Upper lobe of right lung (tissue), 1 donor: ENCODE data around the gene CEP104. TPM values are rescaled to one million over a fixed set of nuclear protein-coding genes. Genes with fewer than 3 reads are reported as not detected.

Experiments used
- ATAC-seq: fragments of 200-7000 bp; cut with Tn5 transposase; one replicate; pipeline ENCODE4 v1.9.1; 2020; ENCODE audit warnings: mild to moderate bottlenecking, moderate library complexity
- DNase-seq: peaks from one replicate; pipeline ENCODE4 v3.0.0-alpha.2; 2020
- H3K27ac ChIP-seq: fragments of 200-600 bp; one replicate; pipeline ENCODE4 v1.8.0; 2022
- H3K27me3 ChIP-seq: fragments of 200-600 bp; one replicate; pipeline ENCODE4 v1.8.0; 2022; ENCODE audit warnings: mild to moderate bottlenecking
- H3K36me3 ChIP-seq: fragments of 200-600 bp; one replicate; pipeline ENCODE4 v1.8.0; 2022
- H3K4me1 ChIP-seq: fragments of 200-600 bp; one replicate; pipeline ENCODE4 v1.8.0; 2022
- H3K4me3 ChIP-seq: fragments of 200-600 bp; one replicate; pipeline ENCODE4 v1.8.0; 2022; ENCODE audit warnings: mild to moderate bottlenecking
- H3K9me3 ChIP-seq: fragments of 200-600 bp; one replicate; pipeline ENCODE4 v1.8.0; 2022
- CTCF ChIP-seq: fragments of 200-600 bp; IDR thresholded peaks from one replicate; pipeline ENCODE4 v1.8.0; 2022; ENCODE audit warnings: antibody characterized with exemption
- intact Hi-C: fragments of 100-400 bp; cut with DNase I; formaldehyde crosslinking; loops from one replicate; pipeline ENCODE4 v1.11.0; 2022
- total RNA-seq: library from RNA; stranded (reverse); fragmentation: NEBNext Ultra II Directional; extraction: Animal tissue kit (Norgen Biotek cat#: 25700); gene quantifications from one replicate; pipeline ENCODE4 v1.2.1, GENCODE V29; 2021
- donor health status: DM: no; HTN: yes; CAD: no; lungs with severe emphysema.

CEP104 gene
- total RNA-seq, 1 donor from 2014 or later, result 61.0 TPM

DNA sequence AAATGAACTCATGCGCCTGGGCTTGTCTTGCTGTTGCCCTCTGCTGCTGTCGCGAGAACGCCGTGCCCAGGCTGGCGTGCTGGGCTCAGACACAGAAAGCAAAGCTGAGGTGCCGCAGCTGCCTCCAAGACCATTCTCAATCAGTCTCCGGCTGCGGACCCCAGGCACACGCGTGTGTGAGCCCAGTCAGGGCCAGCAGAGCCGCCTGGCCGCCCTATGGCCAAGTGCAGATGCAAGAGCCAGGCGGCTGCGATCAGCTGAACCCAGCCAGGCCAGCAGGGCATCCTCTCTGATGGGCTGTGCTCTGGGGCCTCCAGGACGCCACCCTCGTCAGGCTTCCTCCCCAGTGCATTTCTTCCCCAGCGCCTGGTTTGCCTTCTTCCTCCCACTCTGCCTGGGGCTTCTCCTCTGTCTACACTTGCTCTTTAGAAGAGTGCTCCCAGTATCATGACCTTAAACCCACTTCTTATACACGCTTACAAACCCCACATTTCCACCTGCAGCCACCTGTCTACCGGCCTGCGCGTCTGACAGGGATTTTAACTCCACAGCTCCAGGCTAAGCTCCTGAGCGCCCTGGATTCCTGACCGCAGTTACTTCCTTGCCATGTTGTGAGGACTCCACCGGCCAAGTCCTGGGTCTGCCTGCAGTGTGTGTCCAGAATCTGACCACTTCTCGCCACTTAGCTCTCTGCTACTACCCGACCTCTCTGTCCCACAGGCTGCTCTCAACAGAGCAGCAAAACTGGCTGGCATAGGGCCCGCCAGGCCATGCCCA lies 39.0 kb downstream of the CEP104 start:
- TF ChIP-seq CTCF, result no peak
- H3K27ac ChIP-seq, result no peak overlapping the region
- no peaks in the 10 kb centered on the region for H3K9me3 ChIP-seq
- H3K27me3 ChIP-seq, result no peaks in the 10 kb centered on the region
- H3K4me3 ChIP-seq, result no peak overlapping the region
- no peaks in the 10 kb centered on the region for H3K4me1 ChIP-seq
- intact Hi-C loops, result no loop called here
- no peak for ATAC-seq
- peak; percentile 46 for DNase-seq
- peaks cover 58% of the 10 kb centered on the region for H3K36me3 ChIP-seq

DNA sequence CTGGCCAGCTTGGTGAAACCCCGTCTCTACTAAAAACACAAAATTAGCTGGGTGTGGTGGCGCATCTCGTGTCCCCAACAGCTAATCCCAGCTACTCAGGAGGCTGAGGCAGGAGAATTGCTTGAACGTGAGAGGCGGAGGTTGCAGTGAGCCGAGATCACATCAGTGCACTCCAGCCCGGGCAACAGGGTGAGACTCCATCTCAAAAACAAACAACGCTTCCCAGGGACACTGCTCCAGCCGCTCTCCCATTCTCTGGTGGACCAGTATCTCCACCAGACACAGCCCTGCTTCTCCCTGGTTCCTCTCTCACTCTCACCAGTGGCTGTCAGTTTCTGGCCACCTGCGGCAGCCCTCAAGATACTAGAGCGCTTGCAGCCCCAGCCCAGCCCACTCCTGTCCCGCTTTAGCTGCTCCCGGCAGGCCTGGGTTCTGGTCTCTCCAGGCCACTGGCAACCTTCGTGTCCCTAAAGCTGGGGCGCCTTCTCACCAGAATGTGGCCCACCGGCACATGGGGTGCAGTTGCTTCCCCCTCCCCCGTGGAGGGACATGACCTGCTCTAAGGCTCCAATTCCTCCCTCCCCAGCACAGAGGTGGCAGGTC lies 39.8 kb downstream of the CEP104 start:
- H3K4me3 ChIP-seq, result no peak overlapping the region
- ATAC-seq (no peak), DNase-seq (peak; percentile 62)
- H3K27ac ChIP-seq, result no peak overlapping the region
- no peaks in the 10 kb centered on the region for H3K4me1 ChIP-seq
- H3K27me3 ChIP-seq, result no peaks in the 10 kb centered on the region
- H3K9me3 ChIP-seq, result no peaks in the 10 kb centered on the region
- peaks cover 50% of the 10 kb centered on the region for H3K36me3 ChIP-seq
- intact Hi-C loops, result no loop called here
- TF ChIP-seq CTCF, result no peak

- no peak overlapping the region for H3K4me3 ChIP-seq
- peaks cover 47% of the 10 kb centered on the region for H3K36me3 ChIP-seq
- no peak overlapping the region for H3K27ac ChIP-seq
- no peaks in the 10 kb centered on the region for H3K9me3 ChIP-seq
- TF ChIP-seq CTCF, result no peak
- intact Hi-C loops, result no loop called here
- ATAC-seq (no peak), DNase-seq (peak; percentile 58)
- no peaks in the 10 kb centered on the region for H3K27me3 ChIP-seq
- H3K4me1 ChIP-seq, result no peaks in the 10 kb centered on the region
Measured at GRCh38 chr1:3816331-3817137, 40.5 kb downstream of the CEP104 start.

DNA sequence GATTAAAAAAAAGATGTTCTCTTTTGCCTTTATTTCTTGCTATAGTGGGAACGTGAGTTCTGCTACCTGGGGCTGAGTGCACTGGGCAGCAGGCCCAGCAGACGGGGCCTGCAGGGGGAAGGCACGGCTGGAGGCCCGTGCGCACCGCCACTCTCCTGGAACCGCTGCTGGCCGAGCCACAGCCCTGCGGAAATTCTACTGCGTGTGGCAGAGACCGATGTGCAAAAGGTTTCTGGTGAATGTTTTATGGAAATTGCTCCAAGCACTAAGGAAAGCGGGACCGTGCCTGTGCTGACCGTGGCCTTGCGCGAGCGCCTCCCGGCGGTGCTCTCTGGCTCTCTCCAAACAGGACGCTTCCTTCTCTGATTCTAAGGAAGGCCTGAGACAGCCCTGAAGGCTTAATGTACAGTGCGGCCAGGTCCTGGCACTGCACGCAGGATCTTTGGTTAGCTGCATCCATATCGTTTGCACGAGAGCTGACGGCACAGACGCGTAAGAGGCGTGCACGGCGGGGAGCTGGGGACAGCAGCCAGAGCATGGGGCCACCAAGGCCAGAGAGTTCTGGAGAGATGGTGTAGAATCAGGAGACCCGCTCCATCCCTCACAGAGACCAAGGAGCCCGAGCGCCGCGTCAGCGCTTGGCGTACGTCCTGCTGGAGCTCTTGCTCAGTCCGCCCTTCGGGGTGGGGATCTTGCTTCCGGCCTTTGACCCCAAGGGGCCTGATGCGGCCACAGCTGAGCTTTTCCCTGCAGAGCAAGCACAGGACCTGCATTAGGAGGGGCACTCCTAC lies 42.0 kb downstream of the CEP104 start:
- Histone ChIP-seq H3K27me3 (no peaks in the 10 kb centered on the region), H3K4me3 (no peak overlapping the region), H3K36me3 (peaks cover 31% of the 10 kb centered on the region), H3K27ac (no peak overlapping the region), H3K9me3 (no peaks in the 10 kb centered on the region), H3K4me1 (no peaks in the 10 kb centered on the region)
- DNase-seq (peak; percentile 57), ATAC-seq (peak; percentile 22)
- TF ChIP-seq CTCF, result no peak
- intact Hi-C loops, result no loop called here

- Histone ChIP-seq H3K36me3 (peaks cover 27% of the 10 kb centered on the region), H3K4me1 (no peaks in the 10 kb centered on the region), H3K9me3 (no peaks in the 10 kb centered on the region), H3K27me3 (no peaks in the 10 kb centered on the region), H3K4me3 (no peak overlapping the region), H3K27ac (no peak overlapping the region)
- no peak for ATAC-seq
- TF ChIP-seq CTCF, result no peak
- intact Hi-C loops, result no loop called here
- peak; percentile 28 for DNase-seq
Measured at GRCh38 chr1:3814065-3814464, 42.9 kb downstream of the CEP104 start.
